SK-N-SH (cell line): ENCODE results near the gene SLC26A8. TPM values are rescaled to one million over a fixed set of nuclear protein-coding genes. Genes with fewer than 3 reads are reported as not detected.

Experiments used
- CTCF ChIA-PET: fragments of 300-600, 350-600 bp; formaldehyde crosslinking; extraction: SDS; loops from one replicate; lab custom pipeline; 2021; lab: Yijun Ruan, JAX
- POLR2A ChIA-PET: fragments of 350-600 bp; sonication (Branson Sonifier 250); formaldehyde crosslinking; extraction: SDS; loops from one replicate; lab custom pipeline; 2020; ENCODE audit warnings: antibody characterized with exemption, inconsistent platforms; lab: Yijun Ruan, JAX
- DNase-seq: peaks from one replicate; pipeline ENCODE4 v3.0.0; 2012
- H2AFZ ChIP-seq: fragments of 200-600 bp; sonication (generic); 2 replicates; pipeline ENCODE4 v1.8.1; 2016; ENCODE audit warnings: antibody characterized with exemption, mild to moderate bottlenecking, low read depth
- H3F3A ChIP-seq: fragments of 200-600 bp; sonication (generic); replicated peaks from 2 replicates; pipeline ENCODE3; 2016; ENCODE audit warnings: antibody characterized with exemption, mild to moderate bottlenecking; ENCODE audit not compliant: insufficient read depth
- H3K27ac ChIP-seq, 2 experiments: fragments of 200-500 bp in 1 of 2; fragments of 200-600 bp in 1 of 2; sonication (Bioruptor generic) in 1 of 2; sonication (generic), shearing (Covaris generic) in 1 of 2; 2 replicates each; pipeline versions ENCODE4 v1.5.1 to v1.6.1; 2014 to 2016; ENCODE audit warnings: low read depth in 2 of 2, inconsistent platforms in 1 of 2, low read length in 1 of 2, mild to moderate bottlenecking in 1 of 2, mixed read lengths in 1 of 2
- H3K27me3 ChIP-seq: fragments of 200-600 bp; sonication (generic), shearing (Covaris generic); 2 replicates; pipeline ENCODE4 v1.6.1; 2016; ENCODE audit warnings: mixed run types; ENCODE audit not compliant: insufficient read depth
- H3K36me3 ChIP-seq, 2 experiments: fragments of 200-500 bp in 1 of 2; fragments of 200-600 bp in 1 of 2; sonication (Bioruptor generic) in 1 of 2; sonication (generic) in 1 of 2; replicated peaks in 1 of 2; 2 replicates each; pipeline versions ENCODE3 to v1.5.1; 2014 to 2016; ENCODE audit warnings: low read length in 1 of 2, mild to moderate bottlenecking in 1 of 2; ENCODE audit not compliant: insufficient read depth in 2 of 2, control insufficient read depth in 1 of 2
- H3K4me1 ChIP-seq, 2 experiments: fragments of 200-500 bp in 1 of 2; fragments of 200-600 bp in 1 of 2; sonication (Bioruptor generic) in 1 of 2; sonication (generic), shearing (Covaris generic) in 1 of 2; 2 replicates each; pipeline versions ENCODE4 v1.5.1 to v1.6.1; 2014 to 2016; ENCODE audit warnings: low read depth in 1 of 2, low read length in 1 of 2, mixed run types in 1 of 2; ENCODE audit not compliant: insufficient read depth in 2 of 2, control insufficient read depth in 1 of 2
- H3K4me2 ChIP-seq: fragments of 200-600 bp; sonication (generic), shearing (Covaris generic); 2 replicates; pipeline ENCODE4 v1.6.1; 2017; ENCODE audit warnings: mixed run types
- H3K4me3 ChIP-seq, 2 experiments: fragments of 200-500 bp in 1 of 2; fragments of 200-600 bp in 1 of 2; sonication (Bioruptor generic) in 1 of 2; sonication (generic), shearing (Covaris generic) in 1 of 2; 2 replicates each; pipeline versions ENCODE4 v1.5.1 to v1.8.1; 2014 to 2016; ENCODE audit warnings: low read depth in 2 of 2, inconsistent platforms in 1 of 2, low read length in 1 of 2, mild to moderate bottlenecking in 1 of 2, mixed read lengths in 1 of 2, moderate library complexity in 1 of 2
- H3K79me2 ChIP-seq: fragments of 200-600 bp; sonication (generic); 2 replicates; pipeline ENCODE4 v1.8.1; 2017; ENCODE audit warnings: mild to moderate bottlenecking; ENCODE audit not compliant: insufficient read depth
- H3K9ac ChIP-seq: fragments of 200-600 bp; sonication (generic); 2 replicates; pipeline ENCODE4 v1.6.1; 2017; ENCODE audit warnings: mixed run types
- H3K9me2 ChIP-seq: fragments of 200-600 bp; sonication (generic); 2 replicates; pipeline ENCODE4 v1.6.1; 2017; ENCODE audit warnings: mixed run types
- H3K9me3 ChIP-seq: fragments of 200-600 bp; sonication (generic); 2 replicates; pipeline ENCODE4 v1.6.1; 2017; ENCODE audit warnings: mixed run types, mild to moderate bottlenecking, moderate library complexity
- H4K20me1 ChIP-seq: fragments of 200-600 bp; sonication (generic); 2 replicates; pipeline ENCODE4 v1.6.1; 2017; ENCODE audit warnings: mild to moderate bottlenecking, mixed run types; ENCODE audit not compliant: insufficient read depth
- CHD2 ChIP-seq: fragments of 150-350 bp; IDR thresholded peaks from 2 replicates; pipeline ENCODE4 v1.6.1; 2018; ENCODE audit warnings: low read length; ENCODE audit not compliant: partially characterized antibody
- EZH2phosphoT487 ChIP-seq: fragments of 200-600 bp; sonication (generic); IDR thresholded peaks from 2 replicates; pipeline ENCODE4 v1.6.1; 2017; ENCODE audit warnings: low read depth, mixed run types, mild to moderate bottlenecking, antibody characterized with exemption, moderate library complexity, borderline replicate concordance
- JUND ChIP-seq: IDR thresholded peaks from 2 replicates; pipeline ENCODE4 v1.4.0; 2012
- MEF2A ChIP-seq: IDR thresholded peaks from 2 replicates; pipeline ENCODE4 v1.4.0; 2012; ENCODE audit warnings: low read depth, borderline replicate concordance
- NRF1 ChIP-seq: IDR thresholded peaks from 2 replicates; pipeline ENCODE4 v1.6.1; 2012; ENCODE audit warnings: low read depth, mild to moderate bottlenecking, low read length
- POLR2AphosphoS5 ChIP-seq: IDR thresholded peaks from 2 replicates; pipeline ENCODE4 v1.6.1; 2012; ENCODE audit warnings: low read depth, low read length
- RAD21 ChIP-seq: IDR thresholded peaks from 2 replicates; pipeline ENCODE4 v1.6.1; 2012; ENCODE audit warnings: mild to moderate bottlenecking, low read length
- RXRA ChIP-seq: IDR thresholded peaks from 2 replicates; pipeline ENCODE4 v1.4.0; 2012; ENCODE audit warnings: low read depth, mild to moderate bottlenecking, borderline replicate concordance
- SIN3A ChIP-seq: IDR thresholded peaks from 2 replicates; pipeline ENCODE4 v1.6.1; 2012; ENCODE audit warnings: low read depth, mild to moderate bottlenecking, low read length, moderate library complexity, borderline replicate concordance
- SMC3 ChIP-seq: IDR thresholded peaks from 2 replicates; pipeline ENCODE4 v1.6.1; 2012; ENCODE audit warnings: low read depth, low read length, improper control_type of control experiment
- USF2 ChIP-seq: fragments of 150-350 bp; IDR thresholded peaks from 2 replicates; pipeline ENCODE4 v1.6.1; 2017; ENCODE audit warnings: antibody characterized with exemption, low read length, low read depth, borderline replicate concordance
- WGBS: methylation state at CpG from one replicate; pipeline ENCODE4 v1.1.6; 2017; ENCODE audit warnings: low lambda C conversion rate; 5-methylcytosine and 5-hydroxymethylcytosine counted together
- polyA plus RNA-seq, 3 experiments: library from polyadenylated mRNA; depleted of rRNA; stranded (reverse); fragments of >200 nt; gene quantifications; 2 replicates each; pipeline ENCODE4 v1.2.3, GENCODE V29; 2012
- TF ChIP-seq, protein P1 (sequence below): fragments of 150-350 bp; IDR thresholded peaks from 2 replicates; pipeline ENCODE4 v1.6.1; 2016; ENCODE audit warnings: mild to moderate bottlenecking, low read depth, low read length
- TF ChIP-seq, protein P2 (sequence below): IDR thresholded peaks from 2 replicates; pipeline ENCODE4 v1.4.0; 2012; ENCODE audit warnings: low read depth, borderline replicate concordance

The SLC26A8 gene
- polyA plus RNA-seq, 1 of the 3 experiments (the other 2 are of a cell fraction), result not detected

DNA sequence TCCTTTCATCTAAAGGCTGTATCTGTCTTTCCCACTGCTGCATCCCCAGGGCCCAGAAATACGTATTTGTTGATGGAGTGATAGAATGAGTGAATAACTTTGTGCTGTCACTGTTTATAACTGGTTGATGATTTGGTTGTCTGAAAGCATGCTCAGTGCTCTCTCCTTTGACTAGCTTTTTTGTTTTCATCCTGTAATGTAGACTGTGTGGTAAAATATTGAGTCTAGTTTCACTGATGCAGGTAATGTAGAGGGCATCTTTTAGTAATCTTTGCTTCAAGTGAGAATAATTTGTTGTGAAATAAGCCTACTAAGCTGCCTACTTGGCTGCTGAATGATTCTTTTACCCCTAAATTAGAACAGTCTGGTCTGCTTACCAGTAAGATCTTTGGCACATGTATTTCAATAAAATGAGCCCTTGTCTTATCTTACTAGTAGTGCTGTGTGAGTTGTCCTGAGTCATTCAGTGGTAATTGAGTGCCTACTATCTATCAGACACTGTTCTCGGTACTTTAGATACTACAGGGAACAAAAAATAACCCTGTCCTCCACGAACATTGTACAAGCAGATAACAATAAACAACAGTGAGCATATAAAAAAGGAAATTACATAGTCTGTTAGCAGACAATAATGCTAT, 43.1 kb upstream of the SLC26A8 start:
- no peak overlapping the region for H3K4me2 ChIP-seq
- H3F3A ChIP-seq, result peaks cover 4% of the 10 kb centered on the region
- H2AFZ ChIP-seq, result no peak overlapping the region
- WGBS, result 65% methylated on average over 3 of the region's 3 CpGs
- no peaks in the 10 kb centered on the region for H3K9me2 ChIP-seq
- H3K9ac ChIP-seq, result no peak overlapping the region
- peaks cover 89% of the 10 kb centered on the region for H3K79me2 ChIP-seq
- peaks cover 69% of the 10 kb centered on the region for H4K20me1 ChIP-seq
- H3K27ac ChIP-seq, result peak overlapping the region in 1 of 2 experiments; percentile 12; a peak in 1 of 4 replicates
- TF ChIP-seq USF2 (no peak), RXRA (no peak), RAD21 (no peak), CHD2 (no peak), EZH2phosphoT487 (no peak), JUND (no peak), POLR2AphosphoS5 (no peak), SIN3A (no peak), SMC3 (no peak), NRF1 (no peak), MEF2A (no peak)
- TF ChIP-seq, protein P1, sequence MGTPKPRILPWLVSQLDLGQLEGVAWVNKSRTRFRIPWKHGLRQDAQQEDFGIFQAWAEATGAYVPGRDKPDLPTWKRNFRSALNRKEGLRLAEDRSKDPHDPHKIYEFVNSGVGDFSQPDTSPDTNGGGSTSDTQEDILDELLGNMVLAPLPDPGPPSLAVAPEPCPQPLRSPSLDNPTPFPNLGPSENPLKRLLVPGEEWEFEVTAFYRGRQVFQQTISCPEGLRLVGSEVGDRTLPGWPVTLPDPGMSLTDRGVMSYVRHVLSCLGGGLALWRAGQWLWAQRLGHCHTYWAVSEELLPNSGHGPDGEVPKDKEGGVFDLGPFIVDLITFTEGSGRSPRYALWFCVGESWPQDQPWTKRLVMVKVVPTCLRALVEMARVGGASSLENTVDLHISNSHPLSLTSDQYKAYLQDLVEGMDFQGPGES, result no peak
- TF ChIP-seq, protein P2, sequence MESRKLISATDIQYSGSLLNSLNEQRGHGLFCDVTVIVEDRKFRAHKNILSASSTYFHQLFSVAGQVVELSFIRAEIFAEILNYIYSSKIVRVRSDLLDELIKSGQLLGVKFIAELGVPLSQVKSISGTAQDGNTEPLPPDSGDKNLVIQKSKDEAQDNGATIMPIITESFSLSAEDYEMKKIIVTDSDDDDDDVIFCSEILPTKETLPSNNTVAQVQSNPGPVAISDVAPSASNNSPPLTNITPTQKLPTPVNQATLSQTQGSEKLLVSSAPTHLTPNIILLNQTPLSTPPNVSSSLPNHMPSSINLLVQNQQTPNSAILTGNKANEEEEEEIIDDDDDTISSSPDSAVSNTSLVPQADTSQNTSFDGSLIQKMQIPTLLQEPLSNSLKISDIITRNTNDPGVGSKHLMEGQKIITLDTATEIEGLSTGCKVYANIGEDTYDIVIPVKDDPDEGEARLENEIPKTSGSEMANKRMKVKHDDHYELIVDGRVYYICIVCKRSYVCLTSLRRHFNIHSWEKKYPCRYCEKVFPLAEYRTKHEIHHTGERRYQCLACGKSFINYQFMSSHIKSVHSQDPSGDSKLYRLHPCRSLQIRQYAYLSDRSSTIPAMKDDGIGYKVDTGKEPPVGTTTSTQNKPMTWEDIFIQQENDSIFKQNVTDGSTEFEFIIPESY, result no peak
- H3K36me3 ChIP-seq, result peaks cover 0 to 8% of the 10 kb centered on the region in 2 experiments
- H3K4me3 ChIP-seq, result no peak overlapping the region
- no peaks in the 10 kb centered on the region for H3K27me3 ChIP-seq
- ChIA-PET POLR2A (no interaction called here), CTCF (interaction anchor here (0.7 to 4.2 kb wide), 4 partner anchors 9 to 40 kb away, joined by 3 to 21 read pairs (median 7); partner anchors contain the start of gene MAPK14)
- DNase-seq, result no peak
- H3K4me1 ChIP-seq, result peaks cover 9 to 22% of the 10 kb centered on the region in 2 experiments; a peak in 3 of 4 replicates
- no peaks in the 10 kb centered on the region for H3K9me3 ChIP-seq
